ENCODE data around the gene MEMO1.

DNA sequence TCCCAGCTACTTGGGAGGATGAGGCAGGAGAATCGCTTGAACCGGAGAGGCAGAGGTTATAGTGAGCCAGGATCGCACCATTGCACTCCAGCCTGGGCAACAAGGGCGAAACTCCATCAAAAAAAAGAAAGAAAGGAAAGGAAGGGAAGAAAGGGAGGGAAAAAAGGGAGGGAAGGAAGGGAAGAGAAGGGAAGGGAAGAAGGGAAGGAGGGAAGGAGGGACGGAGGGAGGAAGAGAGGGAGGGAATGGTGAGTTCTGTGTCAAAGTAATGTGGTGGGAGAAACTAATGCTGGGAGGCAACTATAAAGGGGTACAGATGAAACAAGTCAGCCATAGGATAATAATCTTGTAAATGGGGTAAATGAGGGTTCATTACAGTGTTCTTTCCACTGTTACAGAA lies 45.7 kb downstream of the MEMO1 start:
- TF ChIP-seq CTCF (IDR thresholded peaks at IDR 0.05; ENCODE audit: low read depth, low read length) (no peak), POLR2A (IDR thresholded peaks at IDR 0.05; ENCODE audit: extremely low read depth, insufficient read length) (no peak), MAX (IDR thresholded peaks at IDR 0.05; ENCODE audit: low read depth, low read length) (no peak)

All from NB4 (cell line).